RWPE1 (cell line): ENCODE data around the gene KRT31.
"Not testable (repeated sequence)": the region's sequence is repeated elsewhere in the genome, so short reads cannot be mapped to it uniquely, and the experiment has no call there.

Source experiments
- CTCF ChIA-PET: fragments of 350-600 bp; sonication (Branson Sonifier 250); formaldehyde crosslinking; extraction: SDS; loops from one replicate; lab custom pipeline; 2021; lab: Yijun Ruan, JAX
- POLR2A ChIA-PET: fragments of 400-600 bp; formaldehyde crosslinking; extraction: SDS; loops from one replicate; lab custom pipeline; 2020; ENCODE audit warnings: antibody characterized with exemption; ENCODE audit not compliant: low non-redundant PET; lab: Yijun Ruan, JAX
- DNase-seq: peaks from one replicate; pipeline ENCODE4 v3.0.0; 2012; ENCODE audit warnings: low spot score
- H3K27ac ChIP-seq: fragments of 450-650 bp; 2 replicates; pipeline ENCODE4 v1.5.1; 2017
- CTCF ChIP-seq: fragments of 450-650 bp; conservative IDR thresholded peaks from 2 replicates; pipeline ENCODE4 v1.5.1; 2017; ENCODE audit warnings: low read depth, mild to moderate bottlenecking

KRT31 gene

DNA sequence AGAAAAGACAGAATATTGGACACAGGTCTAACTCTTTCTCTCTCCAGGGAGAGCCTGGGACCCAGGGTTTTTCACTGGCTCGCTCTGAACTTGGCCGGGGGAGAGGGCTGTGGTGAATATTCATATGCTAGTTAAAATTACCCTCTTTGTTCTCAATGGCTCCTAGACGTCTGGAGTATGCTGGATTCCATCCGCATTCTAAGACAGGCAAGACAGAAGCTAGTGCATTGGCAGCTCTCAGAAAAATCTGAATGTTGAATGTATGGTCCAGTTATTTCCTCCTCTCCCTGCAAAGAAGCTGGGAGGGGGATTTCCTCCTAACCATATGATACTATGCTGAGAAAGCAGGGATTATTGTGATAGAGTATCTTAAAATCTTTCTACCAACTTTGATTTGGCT lies 9.7 kb downstream of the KRT31 start:
- DNase-seq = no peak
- H3K27ac ChIP-seq = no peak overlapping the region
- ChIA-PET CTCF (no interaction called here), POLR2A (no interaction called here)
- no peak for TF ChIP-seq CTCF

DNA sequence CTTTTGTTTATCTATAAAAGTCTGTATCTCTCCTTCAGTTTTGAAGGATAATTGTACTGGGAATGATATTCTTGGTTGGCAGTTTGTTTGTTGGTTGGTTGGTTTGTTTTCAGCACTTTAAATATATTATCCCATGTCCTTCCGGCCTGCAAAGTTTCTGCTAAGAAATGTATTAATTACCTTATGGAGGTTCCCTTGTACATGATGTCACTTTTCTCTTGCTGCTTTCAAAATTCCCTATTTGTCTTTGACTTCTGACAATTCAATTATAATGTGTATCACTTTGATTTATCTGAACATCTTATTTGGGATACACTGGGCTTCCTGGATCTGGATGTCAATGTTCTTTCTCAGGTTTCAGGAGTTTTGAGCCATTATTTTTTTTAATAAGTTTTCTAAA lies 11.2 kb downstream of the KRT31 start:
- TF ChIP-seq CTCF = no peak
- ChIA-PET CTCF (no interaction called here), POLR2A (no interaction called here)
- H3K27ac ChIP-seq = no peak overlapping the region
- no peak for DNase-seq

- TF ChIP-seq CTCF = no peak
- CTCF ChIA-PET = no interaction called here
- no peak for DNase-seq
- no peak overlapping the region for H3K27ac ChIP-seq
- POLR2A ChIA-PET = no interaction called here
These were observed 13.7 kb downstream of the KRT31 start for GRCh38 chr17:41383690-41384089.

DNA sequence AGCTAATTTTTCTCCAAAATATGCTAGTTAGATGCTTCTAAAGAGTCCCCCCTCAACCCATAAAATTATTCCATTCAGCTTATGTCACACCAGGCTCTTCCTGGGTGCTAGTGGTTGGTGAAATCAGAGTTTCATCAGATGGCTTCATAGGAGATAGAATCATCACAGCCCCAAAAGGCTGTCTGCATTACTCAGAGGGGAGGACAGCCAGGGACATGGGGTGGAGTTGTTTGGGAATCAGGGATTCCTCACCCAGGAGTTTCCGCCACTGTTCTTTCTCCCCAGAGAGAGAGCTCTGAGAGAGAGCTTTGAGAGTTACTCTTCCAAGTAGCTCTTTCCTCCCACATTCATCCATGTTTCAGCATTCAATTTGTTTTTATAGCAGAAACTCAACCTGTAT lies 15.0 kb downstream of the KRT31 start:
- TF ChIP-seq CTCF = no peak
- POLR2A ChIA-PET = no interaction called here
- H3K27ac ChIP-seq = no peak overlapping the region
- CTCF ChIA-PET = no interaction called here
- no peak for DNase-seq

DNA sequence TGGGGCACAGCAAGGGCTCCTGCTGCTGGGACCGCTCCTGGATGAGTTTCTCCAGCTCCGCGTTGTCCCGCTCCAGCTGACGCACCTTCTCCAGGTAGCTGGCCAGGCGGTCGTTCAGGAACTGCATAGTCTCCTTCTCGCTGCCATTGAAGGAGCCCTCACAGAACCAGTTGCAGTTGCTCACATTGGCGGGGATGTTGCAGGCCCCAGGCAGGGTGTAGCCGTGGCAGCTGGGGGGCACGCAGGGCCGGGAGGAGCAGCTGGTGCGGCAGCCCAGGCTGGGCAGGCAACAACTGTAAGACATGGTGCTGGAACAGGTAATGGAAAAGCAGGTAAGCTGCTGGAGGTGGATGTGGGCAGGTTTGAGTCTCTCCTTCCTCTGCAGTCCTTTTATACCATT lies 15.5 kb downstream of the KRT31 start, which contains the start of gene KRT34:
Gene KRT34, minus strand, starts transcription at position 364 of the 400 bp plus-strand sequence. Its CDS starts 60 bp downstream, at position 304.
- H3K27ac ChIP-seq, POLR2A ChIA-PET, DNase-seq, CTCF ChIA-PET: not testable (repeated sequence)

DNA sequence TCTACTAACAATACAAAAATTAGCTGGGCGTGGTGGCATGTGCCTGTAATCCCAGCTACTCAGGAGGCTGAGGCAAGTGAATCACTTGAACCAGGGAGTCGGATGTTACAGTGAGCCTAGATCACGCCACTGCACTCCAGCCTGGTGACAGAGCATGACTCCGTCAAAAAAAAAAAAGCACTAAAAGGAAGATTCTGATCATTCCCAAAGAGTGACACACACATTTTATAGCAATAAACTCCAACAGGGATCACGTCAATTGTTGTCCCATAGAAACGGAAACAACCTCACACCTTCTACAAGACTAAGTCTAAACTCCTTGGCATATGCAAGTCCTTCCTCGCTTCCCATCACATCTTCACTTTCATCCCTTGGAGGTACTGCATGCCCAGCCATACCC lies 17.3 kb downstream of the KRT31 start:
- POLR2A ChIA-PET = interaction anchor here (0.7 kb wide), 1 partner anchor 16 kb away, joined by 4 read pairs; no protein-coding TSS in a partner anchor
- peak overlapping the region; percentile 49; the same call in 1 of the 2 replicates for H3K27ac ChIP-seq
- peak; percentile 62 for DNase-seq
- CTCF ChIA-PET = not testable (repeated sequence)

DNA sequence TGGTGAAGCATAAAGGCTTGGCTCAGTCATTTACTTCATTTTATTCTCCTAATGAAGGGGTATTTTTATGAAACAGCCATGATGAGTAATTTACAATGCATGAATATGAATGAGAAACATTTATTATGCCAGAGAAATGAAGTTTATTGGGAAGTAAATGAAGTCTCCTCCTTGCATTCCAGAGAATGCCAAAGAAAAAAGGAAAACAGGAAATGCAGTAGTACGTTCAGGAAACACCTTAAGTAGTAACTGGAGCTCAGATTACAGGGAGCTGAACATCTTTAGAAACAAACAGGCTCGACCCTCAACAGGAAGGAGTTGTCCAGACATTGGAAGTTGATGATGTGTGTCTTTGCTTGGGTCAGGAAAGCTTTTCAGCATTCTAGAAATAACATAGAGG lies 19.9 kb downstream of the KRT31 start:
- TF ChIP-seq CTCF = no peak
- no peak for DNase-seq
- ChIA-PET CTCF (interaction anchor here (0.6 kb wide), 2 partner anchors 20 to 330 kb away, joined by 3 to 4 read pairs; partner anchors contain the start of genes KRT31 and KRTAP2-1), POLR2A (no interaction called here)
- H3K27ac ChIP-seq = no peak overlapping the region

GRCh38 chr17:41369713-41370112 lies 27.7 kb downstream of the KRT31 start, which contains the start of gene KRT33B:
KRT33B (minus strand) TSS chr17:41369813; CDS start chr17:41369750, 63 bp downstream.
- POLR2A ChIA-PET = no interaction called here
- CTCF ChIA-PET = no interaction called here
- no peak for DNase-seq
- TF ChIP-seq CTCF = no peak
- no peak within 1 kb of the TSS for H3K27ac ChIP-seq
